Activated T-cell treated with anti-CD3 and anti-CD28 coated beads, Interleukin-2, amount 50 U/mL, for 48 hours (primary cell): Measurements from ENCODE around the gene CHCHD6.

Experiments
- DNase-seq, 2 experiments: peaks; one replicate each; pipeline ENCODE4 v3.0.0-alpha.2; 2020

Gene CHCHD6

DNA sequence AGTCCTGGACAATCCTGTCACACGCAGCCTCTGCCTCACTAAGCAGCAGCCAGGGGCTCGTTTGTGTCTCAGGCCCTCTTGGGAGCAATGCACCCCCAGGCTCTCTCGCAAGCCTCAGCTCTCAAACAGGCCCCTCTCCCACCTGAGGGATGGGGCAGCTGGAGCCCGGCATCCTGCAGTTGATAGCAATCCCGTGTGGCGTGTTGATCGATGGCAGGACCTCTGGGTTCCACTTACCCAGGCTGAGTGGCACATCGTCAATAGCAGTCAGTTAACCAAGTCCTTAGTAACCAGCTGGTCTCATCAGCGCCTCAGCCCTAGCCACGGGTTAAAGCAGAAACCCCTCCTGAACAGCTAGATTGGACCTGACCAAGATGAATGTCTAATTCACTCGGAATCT is 242.4 kb downstream of the CHCHD6 start:
- DNase-seq: no peak

DNA sequence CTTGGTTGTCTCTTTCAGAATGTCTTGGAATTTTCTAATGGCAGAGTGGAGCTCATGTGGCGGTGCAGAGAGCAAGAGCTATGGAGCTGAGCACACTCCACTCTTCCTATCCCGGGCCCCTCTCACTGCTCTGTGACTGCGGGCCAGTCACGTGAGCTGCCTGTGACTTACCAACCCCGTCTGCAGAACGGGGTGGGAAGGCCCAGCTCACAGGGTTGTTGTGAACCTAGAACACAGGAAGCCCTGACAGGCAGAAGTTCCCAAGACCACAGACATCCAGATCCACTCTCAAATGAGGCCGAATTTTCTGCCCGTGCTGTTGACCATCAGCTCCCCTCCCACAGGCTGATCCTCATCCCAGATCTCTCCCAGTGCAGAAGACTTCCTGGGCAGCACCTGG is 243.4 kb downstream of the CHCHD6 start:
- no peak for DNase-seq

DNA sequence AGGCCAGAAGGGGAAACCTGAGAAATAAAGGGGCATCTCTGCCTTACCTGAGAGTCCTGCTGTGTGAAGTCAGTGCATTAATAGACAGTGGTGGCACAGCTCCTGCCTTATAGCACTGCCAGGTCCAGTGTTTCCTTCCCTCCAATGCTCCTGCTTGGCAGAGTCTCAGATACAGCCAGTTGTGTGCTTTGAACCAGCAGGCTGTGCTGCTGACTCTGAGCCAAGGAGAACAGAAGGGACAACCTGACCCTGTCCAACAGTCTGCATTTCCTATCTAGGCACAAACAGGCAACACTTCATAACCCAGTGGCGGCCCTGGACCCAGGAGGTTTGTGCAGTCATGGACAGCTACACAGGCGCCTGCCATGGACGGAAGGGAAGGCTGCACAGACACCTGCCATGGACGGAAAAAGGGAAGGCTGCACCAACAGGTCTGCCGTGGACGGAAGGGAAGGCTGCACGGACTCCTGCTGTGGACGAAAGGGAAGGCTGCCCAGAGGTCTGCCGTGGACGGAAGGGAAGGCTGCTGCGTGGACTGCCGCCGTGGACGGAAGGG is 245.0 kb downstream of the CHCHD6 start:
- DNase-seq: no peak

DNA sequence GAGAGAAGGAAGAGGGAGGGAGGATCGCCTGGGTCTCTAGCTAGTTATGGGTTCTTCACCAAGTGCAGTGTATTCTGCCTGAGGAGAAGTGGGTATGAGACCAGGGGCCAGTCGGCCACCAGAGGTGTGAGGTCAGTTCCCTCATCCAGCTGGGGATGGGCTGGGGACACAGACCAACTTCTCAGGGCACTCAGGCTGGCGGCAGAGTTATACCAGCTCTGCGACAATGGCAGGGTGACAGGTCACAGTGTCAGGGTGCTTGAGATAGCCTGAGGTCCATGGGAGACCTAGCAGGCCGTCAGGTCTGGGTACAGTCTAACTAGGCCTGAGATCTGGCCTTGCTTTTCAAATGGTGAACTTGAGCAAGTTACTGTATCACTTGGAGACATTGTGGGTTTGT is 247.5 kb downstream of the CHCHD6 start:
- DNase-seq: no peak

DNA sequence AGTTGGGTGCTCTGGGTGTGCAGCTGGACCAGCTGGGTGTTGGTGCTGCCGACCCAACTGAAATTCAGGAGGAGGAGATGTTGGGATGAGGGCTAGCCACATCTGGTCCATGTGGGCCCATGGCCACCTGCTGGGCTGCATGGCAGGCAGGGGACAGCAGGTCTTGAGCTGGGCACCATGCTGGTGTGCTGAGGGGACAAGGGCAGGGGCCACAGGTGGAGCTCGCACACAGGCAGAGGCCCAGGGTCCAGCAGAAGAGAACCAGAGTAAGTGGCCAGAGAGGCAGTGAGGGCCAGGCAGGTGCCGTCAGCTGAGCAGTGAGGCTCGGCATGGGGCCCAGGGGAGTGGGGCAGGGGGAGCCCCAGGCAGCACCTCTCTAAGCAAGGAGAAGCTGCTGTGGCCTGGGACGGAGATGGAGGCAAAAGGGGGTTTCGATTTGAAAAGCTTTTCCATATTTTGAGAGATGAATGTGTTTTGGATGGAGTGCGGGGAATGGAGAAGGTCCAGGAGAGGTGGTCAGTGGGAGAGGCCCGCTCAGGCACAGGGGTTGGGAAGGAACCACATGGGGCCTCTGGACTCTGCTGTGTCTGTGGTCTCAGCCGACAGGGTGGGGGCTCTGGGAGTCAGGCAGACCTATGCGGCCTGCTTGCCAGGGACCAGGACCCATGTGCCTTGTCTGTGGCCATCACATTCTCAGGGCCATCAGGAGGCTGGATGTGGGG is 248.4 kb downstream of the CHCHD6 start:
- no peak for DNase-seq

DNA sequence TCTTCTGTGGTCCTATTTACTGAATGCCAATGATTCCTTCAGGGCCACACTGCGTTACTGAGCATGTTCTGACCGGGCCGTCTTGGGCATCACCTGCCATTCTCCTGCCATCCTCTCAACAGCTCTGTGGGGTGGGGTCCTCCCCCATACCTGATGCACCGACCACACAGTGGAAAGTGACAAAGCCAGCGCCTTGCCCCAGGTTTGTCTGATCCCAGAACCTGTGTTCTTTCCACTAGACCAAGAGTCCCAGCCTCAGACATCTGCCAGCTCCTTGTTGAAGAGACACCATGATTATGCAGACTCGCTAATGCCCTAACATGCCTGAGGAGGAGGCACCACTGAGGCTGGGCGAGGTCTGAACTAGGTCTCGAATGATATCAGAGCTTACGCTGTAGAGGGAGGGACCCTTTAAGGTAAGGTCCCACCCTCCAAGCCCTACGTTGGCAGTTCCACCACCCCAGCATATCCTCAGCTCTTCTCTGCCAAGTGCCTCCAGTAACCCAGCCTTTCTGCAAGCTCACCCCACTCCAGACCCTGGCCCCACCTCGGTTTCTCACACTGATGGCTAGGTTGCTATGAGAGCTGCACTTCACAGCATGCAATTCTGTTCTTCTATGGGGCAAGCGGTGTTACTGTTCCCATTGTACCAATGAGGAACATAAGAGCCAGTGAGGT is 249.1 kb downstream of the CHCHD6 start:
- DNase-seq: no peak

DNA sequence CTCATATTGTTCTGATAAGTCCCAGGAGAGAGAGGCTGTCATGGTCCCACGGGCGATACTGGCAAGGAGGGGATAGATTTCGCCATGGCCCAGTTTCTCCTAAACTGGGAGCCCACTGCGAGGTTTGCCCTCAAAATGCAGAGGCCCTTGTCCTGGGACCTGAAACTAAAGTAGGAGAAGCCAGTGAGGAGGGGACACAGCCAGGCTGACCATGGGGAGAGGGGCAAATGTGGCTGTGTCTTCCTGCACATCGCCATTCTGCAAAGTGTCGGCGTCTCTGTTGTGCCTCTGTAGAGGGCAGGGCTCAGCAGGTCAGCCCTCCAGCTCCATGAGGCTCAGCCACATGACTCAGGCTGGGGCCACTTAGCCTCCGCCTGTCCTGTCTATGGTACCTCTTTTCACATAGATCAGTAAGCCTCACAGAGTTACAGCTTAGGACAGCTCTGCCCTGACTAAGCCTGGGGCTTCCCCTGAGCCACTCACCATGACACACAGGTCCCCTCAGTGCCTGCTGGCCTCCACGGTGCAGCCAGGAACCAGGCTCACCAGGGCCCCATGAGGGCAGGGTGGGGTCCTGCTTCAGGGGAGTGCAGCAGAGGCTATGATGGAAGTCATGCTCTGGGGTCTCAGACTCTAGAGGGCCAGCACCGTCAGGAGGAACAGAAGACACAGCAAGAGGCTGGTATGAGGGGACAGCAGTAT is 250.3 kb downstream of the CHCHD6 start:
- DNase-seq: peak in 1 of 2 experiments; percentile 27

DNA sequence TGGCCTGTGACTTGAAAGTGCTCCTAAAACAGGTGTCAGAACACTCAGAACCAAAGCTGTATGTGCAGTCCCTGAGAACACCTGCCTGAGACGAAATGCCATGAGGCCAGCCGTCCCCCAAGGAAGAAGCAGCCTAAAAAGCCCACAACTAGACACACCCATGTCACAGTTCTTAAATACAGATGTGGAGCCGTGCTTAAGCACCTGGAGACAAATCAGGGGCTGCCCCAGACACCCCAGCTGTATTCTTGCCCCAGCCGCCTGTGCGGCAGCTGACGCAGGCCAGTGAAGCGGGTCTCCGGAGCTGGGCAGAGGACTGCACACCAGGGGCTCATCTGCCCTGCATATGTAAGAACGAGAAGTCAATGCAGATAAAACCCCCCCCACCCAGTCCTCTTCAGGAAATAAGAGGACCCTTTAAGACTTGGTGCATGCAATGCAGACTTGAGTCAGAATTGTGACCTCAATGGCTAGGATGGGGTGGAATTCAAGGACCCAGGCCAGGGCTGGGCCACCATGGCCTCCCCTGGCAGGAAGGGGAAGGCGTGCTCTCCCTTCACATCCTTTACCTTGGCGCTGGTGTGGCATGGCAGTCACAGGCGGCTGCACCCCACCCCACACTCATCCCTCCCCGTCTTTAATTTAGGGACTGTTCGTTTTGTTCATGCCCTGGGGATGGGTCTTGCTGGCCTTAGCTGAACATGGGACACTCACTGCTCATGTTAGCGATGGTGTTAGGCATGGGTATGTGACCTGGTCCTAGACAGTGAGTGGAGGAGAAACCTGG is 251.2 kb downstream of the CHCHD6 start:
- no peak for DNase-seq

DNA sequence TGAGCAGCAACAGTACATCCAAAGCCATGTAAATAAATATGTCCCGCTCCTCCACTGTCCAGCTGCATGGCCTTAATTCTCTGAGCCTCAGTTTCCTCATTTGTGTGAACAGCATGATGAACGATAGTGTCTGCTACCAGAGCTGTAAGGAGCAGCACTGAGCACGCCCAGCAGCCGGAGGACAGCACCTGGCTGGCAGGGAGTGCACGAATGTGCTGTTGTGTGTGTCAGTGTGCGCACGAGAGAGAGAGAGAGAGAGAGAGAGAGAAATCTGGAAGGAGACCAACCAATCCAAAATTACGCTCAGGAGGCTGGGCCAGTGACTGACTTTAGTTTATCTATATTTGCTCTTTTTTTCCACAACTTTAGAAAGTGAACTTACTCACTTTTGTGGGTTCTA is 252.3 kb downstream of the CHCHD6 start:
- DNase-seq: no peak

DNA sequence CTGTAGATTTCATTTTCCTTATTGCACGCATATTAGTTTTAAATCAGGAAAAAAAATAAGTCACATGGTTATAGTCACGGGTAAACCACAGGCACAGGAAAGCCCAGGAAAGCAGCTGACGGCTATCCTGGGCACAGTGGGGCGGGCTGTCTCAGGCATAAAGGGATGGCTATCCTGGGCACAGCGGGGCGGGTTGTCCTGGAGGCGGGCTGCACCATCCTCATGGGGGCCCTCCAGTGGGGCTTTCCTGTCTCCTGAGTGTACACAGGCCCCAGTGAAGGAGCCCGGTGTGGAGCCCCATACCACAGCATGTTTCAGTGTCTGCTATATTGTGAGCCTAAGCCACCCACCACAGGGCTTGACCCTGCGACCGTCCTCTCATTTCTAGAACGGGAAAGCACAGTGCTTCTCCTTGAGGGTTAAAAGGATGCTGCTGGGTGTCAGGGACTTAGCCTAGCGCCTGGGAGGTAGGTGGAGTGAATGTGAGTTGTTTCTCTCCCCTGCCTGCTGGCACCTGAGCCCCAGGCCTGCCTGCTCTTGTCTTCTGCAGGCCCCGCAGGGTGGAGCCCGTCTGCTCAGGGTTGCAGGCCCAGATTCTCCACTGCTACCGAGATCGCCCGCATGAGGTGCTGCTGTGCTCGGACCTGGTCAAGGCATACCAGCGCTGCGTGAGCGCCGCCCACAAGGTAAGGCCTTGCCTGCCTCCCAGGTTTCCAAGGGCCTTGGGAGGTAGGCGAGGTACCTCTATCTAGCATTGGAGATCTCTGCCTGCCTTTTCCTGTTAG is 253.0 kb downstream of the CHCHD6 start:
- DNase-seq: no peak

DNA sequence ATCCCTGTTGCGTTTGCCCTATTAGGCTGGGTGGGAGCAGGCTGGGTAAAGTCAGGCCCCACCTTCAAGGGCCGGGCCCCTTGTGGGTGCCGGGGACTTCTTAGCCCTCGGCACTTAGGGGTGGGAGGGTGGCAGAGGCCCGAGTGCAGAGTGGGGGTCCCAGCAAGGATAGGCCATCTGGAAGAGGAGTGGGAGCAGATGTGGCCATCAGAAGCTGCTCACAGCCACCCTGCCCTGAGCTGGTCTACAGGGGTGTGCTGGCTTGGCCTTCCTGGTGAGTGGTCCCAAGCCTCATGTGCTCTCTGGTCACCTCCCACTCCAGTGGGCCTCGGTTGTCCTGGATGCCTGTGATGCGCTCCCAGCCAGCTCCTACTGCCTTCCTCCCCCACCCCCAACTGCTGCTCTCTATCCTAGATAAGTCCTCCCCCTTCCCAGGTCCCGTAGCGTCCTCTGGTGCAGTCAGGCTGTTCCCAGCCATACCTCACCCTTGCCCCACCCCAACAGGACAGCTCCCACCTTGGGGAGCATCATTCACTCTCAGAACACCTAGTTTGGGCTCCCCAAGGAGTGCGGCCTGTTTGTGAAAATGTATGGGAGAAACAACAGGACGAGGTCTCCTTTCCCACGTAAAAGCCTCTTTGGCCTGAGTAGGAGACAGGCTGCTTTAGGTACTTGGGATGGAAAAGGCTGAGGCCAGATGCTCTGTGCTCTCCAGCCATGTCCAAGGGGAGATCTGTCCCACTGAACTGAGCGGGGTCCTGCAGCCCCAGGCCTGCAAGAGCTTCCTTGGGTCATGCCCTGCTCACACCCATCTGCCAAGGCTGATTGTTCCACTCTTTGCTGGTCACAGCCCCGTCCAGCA is 254.0 kb downstream of the CHCHD6 start:
- no peak for DNase-seq

DNA sequence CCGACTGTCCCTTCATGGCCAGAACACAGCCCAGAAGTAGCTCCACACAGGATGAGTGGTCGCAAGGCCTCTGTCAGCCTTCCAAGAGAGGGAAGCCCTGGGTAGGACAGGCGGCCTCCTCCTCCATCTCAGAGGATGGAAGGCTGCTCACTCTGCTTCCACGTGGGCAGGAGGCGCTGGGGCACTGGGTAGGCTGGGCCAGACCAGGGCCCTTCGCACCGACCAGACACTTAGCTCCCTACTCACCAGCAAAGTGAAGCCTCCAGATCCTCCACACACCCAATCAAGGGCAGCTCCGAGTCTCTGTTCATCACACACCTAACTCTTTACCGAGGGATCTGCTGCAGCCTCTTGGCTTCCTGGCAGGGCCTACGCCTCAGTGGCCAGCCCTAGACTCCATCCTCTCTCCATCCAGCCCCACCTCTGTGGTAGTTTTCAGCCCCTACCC is 254.6 kb downstream of the CHCHD6 start:
- DNase-seq: no peak

DNA sequence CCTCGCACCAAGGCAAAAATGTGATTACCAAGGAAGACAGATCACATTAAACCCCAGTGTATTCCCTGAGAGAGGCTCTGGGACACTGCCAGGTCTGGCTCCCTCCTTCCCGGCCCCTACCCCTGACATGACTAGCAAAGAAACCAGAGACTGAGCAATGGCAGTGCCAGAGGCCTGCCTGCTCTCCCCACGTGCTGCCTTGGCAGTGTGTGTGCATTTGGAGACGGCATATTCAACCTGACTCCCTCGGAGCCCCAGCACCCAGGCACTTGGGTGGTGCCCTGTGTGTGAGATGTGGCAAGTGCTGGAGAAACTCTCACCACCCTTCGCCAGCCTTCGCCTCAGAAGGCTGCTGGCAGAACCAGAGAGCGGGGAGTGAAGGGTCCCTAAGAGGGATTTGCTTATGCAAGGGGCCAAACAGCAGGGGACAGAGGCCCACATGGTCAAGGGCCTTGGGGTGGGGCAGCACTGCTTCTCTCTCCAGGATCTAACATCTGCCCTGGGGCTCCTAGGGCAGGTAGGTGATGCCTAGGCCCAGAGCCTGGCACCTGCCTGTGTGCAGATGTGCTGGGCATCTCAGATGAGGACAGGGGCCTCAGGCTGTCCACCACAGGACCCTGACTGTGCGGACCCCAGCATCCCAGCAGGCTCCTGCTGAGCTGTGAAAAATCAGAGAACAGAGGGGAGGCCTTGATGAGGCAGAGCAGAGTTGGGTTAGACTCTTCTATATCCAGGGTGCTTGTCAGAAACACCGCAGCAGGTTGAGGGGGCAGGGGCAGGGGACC is 255.3 kb downstream of the CHCHD6 start:
- DNase-seq: no peak

DNA sequence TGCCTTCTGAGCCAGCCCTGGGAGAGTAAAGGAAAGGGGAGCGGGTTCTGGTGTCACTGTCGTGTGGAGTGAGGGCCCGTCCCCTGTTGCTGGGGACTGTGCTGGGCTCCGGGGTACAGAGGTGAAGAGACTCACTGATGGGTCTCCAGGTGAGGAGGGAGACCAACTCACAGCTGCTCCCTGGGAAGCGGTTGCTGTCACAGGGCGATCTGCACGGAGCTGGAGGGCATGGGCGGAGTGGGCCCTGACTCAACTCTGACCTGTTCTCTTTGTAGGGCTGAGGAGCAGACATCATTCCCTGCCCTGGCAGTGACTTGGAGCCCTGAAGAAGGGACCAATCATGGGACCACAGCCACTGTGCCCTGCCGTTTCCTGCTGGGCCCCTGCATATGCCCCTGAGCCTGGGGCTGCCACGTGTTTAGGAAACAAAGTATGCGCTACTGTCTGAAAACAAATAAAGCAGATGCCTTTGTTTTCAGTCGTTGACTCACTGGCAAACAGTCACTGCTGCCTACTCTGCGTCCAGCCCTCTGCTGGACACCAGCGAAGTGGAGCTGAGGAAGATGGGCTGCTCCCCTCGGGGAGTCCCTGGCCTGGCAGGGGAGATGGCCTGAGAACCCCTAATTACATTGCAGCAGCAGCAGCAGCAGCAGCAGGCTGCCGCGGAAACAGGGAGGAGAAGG is 256.0 kb downstream of the CHCHD6 start:
- DNase-seq: no peak

DNA sequence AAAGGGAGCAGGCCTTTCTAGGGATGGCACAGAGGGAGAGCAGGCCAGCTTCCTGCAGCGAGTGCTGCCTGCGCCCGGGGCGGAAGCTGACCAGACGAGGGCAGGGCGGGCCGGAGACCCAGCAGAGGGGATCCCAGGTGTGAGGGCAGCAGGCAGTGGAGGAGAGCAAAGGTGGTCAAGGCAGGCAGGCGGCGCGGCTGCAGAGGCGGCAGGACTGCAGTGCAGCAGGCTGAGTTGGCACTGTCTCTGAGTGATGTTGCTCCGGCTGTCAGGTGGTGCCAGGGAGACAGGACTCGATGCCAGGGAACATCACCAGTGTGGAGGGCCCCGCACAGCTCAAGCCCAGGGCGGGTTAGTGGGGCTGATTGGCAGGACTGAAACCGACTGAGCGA is 256.6 kb downstream of the CHCHD6 start:
- no peak for DNase-seq

DNA sequence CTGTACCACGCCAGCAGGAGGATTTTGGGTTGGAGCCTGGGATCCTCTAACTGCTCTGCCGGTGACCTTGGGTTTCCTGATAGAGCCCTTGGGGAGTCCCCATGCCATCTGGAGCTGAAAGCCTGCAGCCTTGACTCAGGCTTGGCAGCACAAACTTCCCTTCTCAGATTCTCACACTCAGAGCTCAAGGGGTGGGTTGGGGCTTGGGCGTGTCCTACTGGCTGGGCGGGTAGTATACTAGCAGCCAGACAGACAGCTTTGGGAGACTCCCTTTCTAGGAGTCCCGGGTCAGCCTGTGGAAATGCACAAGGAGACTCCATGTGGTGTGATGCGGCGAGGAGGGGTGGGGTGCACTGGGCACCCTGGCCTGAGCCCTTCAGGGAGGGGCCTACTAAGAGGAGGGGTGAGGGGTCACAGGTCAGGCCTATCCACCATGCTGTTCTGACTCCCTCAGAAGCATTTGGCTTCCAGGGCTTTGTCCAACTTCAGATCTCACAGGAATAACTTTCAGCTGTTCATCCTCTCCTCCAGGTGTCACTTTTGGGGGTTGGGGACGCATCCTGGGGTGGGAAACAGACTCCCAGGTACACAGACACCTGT is 257.3 kb downstream of the CHCHD6 start:
- DNase-seq: no peak

DNA sequence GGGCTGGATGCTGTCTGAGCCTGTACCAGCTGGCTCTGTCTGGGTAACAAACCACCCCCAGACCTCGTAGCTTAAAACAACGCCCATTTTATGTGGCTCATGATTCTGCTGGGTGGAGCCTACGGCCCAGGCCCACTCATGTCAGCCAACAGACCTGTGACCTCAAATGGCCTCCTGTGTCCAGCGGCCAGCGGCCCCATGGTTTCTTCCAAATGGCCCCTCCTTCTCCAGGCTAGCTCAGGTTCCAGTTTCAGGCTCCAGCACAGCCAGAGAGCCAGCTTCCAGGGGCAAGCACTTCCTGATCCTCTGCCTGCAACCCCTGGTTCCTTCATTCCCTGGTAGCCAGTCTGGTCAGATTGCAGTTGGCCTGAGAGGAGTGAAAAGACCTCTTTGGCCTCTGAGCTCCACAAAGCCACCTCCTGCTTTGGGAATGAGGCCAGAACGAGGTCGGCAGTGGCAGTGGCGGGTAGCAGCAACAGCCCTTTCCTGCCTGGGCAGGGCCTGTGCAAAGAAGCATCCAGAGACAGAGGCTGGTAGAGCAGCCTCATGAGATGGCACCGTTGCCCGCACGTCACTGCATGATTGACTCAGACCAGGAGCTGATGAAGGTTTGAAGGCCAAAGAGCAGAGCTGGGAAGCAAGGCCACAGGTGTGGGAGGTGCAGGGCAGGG is 257.9 kb downstream of the CHCHD6 start:
- DNase-seq: no peak

DNA sequence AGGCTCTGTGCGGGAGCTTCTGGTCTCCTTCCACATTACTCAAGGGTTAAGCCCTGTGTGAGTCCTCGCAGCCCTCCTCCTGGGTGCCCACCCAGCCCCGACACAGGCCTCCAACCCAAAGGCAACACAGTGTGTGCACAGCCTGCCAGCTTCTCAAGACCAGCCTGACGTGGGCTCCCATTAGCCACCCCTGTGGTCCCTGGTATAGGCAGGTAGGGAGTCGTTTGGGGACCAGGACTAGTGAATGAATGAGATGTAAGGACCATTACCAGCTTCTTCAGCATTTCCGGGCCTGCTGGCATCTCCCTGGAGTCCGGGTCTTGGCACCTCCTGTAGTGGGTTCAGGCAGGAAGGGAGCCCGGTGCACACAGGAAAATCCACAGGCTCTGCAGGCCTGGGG is 258.7 kb downstream of the CHCHD6 start:
- no peak for DNase-seq
